ENCODE measurements around the gene ERC1.
"Not testable (repeated sequence)": the region's sequence is repeated elsewhere in the genome, so short reads cannot be mapped to it uniquely, and the experiment has no call there.

The ERC1 gene

DNA sequence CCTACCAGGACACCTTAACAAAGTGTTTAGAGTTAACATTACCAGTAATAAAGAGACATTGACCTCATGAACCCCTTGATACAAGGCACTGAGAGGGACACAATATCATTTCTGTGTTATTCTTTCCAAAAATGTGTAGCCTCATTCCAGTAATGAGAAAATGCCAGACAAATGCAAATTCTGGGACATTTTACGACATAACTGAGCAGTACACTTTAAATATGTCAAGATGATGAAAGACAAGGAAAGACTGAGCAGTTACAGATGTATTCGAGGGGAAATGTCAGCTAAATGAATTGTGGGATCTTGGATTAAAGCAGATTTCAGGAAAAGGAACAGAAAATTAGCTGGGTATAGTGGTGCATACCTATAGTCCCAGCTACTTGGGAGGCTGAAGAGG, 255.6 kb downstream of the ERC1 start:
- DNase-seq: no peak

GRCh38 chr12:1250641-1251040, 259.6 kb downstream of the ERC1 start:
- no peak for DNase-seq

DNA sequence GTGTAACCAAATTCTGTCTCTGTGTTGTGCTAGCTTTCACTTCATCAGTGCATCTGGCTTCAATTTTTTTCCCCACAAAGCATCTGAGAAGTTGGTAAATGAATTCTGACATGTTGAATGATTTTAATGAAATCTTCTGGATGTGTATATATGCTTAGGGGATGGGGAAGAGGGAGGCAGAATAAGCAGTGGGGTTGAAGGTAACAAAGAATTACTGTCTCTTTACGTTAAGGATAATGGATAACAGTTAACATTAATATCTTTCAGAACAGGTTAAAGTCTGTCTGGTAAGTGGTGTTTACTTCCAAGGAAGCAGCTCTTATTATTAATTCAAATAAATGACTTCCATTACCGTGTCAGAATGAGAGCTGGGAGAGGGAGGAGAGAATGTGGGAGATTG, 261.7 kb downstream of the ERC1 start:
- DNase-seq: no peak

DNA sequence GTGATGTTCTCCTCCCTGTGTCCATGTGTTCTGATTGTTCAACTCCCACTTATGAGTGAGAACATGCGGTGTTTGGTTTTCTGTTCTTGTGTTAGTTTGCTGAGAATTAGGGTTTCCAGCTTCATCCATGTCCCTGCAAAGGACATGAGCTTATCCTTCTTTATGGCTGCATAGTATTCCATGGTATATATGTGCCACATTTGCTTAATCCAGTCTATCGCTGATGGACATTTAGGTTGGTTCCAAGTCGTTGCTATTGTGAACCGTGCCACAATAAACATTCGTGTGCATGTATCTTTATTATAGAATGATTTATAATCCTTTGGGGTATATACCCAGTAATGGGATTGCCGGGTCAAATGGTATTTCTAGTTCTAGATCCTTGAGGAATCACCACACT, 264.1 kb downstream of the ERC1 start:
- DNase-seq: not testable (repeated sequence)

GRCh38 chr12:1255854-1256253, 264.8 kb downstream of the ERC1 start:
- DNase-seq: not testable (repeated sequence)

GRCh38 chr12:1256285-1256684, 265.3 kb downstream of the ERC1 start:
- no peak for DNase-seq

DNA sequence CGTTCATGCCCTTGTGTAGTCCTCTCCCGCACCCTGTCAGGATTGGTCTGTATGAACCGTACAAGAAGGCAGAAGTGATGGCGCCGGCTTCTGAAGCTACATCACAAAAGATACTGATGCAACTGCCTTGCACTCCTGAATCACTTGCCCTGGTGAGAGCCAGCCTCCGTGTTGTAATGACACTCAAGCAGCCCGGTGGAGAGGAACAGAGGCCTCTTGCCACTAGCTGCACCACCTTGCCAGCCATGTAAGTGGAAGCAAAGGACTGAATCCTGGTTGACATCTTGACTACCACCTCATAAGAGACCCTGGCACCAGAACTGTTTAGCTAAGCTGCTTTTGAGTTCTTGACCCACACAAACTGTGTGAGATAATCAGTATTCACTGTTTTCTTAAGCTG, 266.0 kb downstream of the ERC1 start:
- no peak for DNase-seq

GRCh38 chr12:1262011-1262410, 271.0 kb downstream of the ERC1 start:
- no peak for DNase-seq

DNA sequence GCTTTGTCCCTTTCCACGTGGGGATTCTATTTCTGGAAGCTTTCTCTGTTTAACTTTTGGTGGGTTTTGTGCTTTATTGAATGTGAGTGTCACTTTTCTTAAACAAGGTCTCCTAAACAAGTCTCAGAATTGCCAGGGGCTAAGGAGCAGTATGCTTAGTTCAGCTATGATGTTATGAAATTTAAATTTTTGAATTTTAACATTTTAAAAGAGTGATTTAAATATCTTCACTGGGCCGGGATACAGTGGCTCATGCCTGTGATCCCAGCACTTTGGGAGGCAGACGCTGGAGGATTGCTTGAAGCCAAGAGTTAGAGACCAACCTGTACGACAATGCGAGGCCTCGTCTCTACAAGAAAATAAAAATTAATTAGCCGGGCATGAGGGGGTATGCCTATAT, 276.2 kb downstream of the ERC1 start:
- DNase-seq: no peak

- DNase-seq: no peak
Measured at GRCh38 chr12:1272142-1272541, 281.1 kb downstream of the ERC1 start.

DNA sequence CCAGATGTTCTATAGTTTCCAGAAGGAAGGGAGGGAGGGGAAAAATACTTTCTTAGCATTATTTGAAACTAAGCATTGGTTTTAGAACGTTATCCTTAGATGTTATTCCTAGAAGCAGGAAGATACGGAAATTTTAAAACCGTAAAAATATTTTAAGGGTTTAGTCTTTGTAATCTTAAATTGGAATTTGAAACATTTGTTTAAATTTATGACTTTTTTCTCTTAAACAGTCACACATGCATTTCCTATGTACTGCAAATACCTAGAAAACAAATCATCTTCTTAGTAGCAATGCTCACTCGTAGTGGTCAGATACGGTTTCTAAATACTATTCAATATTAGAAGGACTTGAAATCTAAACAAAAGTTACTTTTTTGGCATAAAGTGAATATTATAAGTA, 282.0 kb downstream of the ERC1 start:
- DNase-seq: no peak

GRCh38 chr12:1277905-1278304, 286.9 kb downstream of the ERC1 start:
- no peak for DNase-seq

- peak in 1 of 2 donors; percentile 6 for DNase-seq
Measured at GRCh38 chr12:1279050-1279449, 288.0 kb downstream of the ERC1 start.

GRCh38 chr12:1280059-1280458, 289.0 kb downstream of the ERC1 start:
- DNase-seq: no peak

DNA sequence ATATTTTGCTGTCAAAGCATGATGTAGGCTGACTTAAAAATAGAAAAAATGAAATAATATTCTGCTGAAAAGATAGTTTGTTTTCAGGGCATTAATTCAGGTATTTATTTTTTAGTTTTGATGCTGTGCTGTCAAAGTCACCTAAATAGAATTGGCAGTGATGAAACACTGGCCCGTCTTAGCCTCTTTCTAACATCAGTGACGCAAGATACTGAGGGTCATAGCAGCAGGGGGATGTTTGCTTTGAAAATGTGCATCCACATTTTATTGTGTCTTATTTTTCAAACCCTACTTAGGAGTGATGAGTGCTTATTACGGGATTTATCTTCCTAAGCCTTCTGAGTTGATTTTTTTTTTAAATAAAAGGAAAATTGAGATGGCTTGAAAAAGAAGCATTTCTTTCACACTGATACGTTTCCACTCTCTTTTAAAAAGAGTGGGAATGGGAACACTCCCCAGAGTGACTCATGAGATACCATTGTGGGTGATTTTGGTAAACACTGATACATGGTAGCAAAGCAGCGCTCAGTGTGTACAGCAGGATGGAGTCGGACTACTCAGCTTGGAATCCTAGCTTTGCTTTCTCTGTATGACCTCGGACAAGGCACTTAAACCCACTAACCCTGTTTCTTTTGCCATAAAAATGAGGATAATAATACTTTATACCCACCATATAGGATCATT, 290.8 kb downstream of the ERC1 start:
- DNase-seq: no peak

DNA sequence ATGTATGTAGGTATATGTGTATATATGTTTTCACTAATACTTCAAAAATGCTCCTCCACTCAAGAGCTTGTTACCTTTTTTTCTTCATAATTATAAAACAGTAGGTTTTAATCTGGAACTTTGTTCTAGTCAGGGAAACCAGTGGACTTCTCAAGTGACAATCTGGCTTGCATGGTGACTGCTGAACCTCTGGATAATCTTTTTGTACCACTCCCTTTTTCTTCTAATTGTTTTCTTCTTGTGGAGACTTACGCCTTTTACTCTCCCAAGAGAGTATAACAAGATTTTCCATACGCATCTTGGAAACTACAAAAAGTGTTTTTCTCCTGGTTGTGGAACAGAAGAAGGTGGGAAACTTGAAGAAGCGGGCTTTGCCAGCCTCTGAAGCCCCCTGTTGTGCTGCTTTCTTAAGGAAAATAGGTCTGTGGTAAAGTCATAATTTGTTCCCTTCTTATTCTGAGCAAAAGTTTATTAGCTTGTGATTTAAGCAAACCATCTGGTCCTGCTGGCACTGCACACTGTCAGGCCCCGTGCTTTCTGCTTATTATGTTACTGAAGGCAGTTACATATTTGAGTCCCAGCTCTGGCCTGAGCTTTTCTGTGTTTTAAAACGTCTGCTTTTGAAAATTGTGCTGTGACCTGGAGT, 291.8 kb downstream of the ERC1 start:
- DNase-seq: no peak

DNA sequence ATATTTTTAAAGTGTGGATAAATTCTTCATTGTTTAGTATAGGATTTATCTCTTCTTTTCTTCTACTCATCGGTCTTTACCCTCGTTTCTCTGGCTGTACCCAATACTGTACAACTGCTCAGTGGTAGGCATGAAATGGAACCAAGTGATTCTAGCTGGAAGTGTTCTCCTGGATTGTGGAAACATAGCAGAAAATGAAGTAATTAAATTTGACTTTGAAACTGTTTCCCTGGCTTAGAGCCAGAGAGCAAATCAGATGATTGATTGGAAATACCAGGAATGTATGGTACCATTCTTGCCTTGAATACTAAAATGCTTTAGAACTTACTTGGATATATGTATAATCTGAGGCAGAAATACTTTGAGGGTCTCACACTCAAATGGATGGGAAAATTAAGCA, 292.3 kb downstream of the ERC1 start:
- no peak for DNase-seq

DNA sequence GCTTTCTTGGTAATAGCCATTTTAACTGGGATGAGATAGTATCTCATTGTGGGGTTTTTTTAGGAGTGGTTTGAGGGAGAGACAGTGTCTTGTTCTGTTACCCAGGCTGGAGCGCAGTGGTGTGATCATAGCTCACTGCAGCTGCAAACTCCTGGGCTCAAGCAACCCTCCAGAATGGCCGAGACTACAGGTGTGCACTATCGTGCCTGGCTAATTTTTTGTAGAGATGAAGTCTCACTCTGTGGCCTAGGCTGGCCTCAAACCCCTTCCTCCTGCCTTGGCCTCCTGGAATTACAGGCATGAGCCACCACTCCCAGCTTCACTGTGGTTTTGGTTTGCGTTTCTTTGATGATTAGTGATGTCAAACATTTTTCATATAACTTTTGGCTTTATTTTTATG, 293.6 kb downstream of the ERC1 start:
- DNase-seq: no peak

DNA sequence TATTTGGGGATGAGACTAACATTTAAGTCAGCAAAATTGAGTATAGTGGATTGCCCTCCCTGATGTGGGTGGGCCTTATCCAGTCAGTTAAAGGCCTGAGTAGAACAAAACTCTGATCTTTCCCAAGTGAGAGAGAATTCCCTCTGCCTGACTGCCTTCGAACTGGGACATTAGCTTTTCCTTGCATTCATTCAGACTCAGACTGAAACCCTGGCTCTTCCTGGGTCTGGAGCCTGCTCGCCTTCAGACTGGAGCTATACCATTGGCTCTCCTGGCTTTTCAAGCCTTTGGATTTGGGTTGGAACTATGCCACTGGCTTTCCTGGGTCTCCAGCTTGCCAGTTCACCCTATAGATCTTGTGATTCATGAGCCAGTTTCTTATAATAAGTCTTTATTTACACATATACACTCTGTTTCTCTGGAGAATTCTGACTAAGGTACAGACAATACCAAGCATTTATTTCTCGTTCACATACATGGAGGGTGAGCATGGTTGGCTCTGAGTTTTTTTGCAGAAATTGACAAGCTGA, 296.5 kb downstream of the ERC1 start:
- no peak for DNase-seq

- no peak for DNase-seq
Measured at GRCh38 chr12:1288333-1288732, 297.3 kb downstream of the ERC1 start.

GRCh38 chr12:1289371-1290155, 298.5 kb downstream of the ERC1 start:
- DNase-seq: peak in 1 of 2 donors; percentile 48

- no peak for DNase-seq
Measured at GRCh38 chr12:1290716-1291115, 299.7 kb downstream of the ERC1 start.

DNA sequence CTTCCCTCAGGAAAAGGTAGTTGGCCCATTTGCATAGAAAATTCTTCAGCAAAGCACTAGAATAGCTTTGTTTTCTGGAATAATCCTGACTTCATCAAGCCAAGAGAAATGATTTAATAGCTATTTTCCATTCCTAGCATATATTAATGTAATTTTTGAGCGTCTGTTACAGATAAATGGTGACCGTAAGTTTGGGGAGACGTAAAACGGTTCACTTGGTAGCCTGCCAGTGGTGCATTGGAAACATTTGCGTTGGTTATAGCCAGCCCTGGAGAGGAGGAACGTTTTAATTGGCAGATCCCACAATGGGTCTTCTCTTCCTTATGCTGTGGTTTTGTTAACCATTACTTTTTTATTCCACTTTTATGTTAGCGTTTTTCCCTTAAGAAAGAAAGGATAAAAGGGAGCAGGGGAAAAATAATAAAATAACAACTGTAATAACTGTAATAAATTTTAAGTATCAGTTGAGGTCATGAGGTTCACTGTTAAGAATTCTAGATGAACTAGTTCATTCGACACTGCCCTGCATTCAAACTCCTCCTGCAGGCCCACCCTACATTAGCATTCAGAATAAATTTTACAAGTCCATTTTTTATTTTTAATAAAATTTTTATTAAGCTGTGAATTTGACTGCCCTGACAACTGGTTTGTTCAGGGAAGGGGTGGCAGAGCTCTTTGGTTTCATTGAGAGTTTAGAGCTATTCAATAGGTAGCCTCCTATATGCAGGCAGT, 300.7 kb downstream of the ERC1 start:
- no peak for DNase-seq
